SH-SY5Y (cell line): ENCODE measurements around the gene MED27.

Experiments
- GATA2 ChIP-seq: IDR thresholded peaks from 2 replicates; pipeline ENCODE4 v1.6.1; 2011; ENCODE audit warnings: mild to moderate bottlenecking, low read depth, low read length
- GATA3 ChIP-seq: IDR thresholded peaks from 2 replicates; pipeline ENCODE4 v1.6.1; 2011; ENCODE audit warnings: low read depth, mild to moderate bottlenecking, low read length, moderate library complexity

GRCh38 chr9:132062806-132063205, 16.9 kb downstream of the MED27 start:
- TF ChIP-seq GATA2 (no peak), GATA3 (no peak)
